Renal cortex interstitium (tissue), 11 donors: ENCODE results near the gene SLC23A1. TPM values are rescaled to one million over a fixed set of nuclear protein-coding genes. Genes with fewer than 3 reads are reported as not detected.
"Not testable (repeated sequence)": the region's sequence is repeated elsewhere in the genome, so short reads cannot be mapped to it uniquely, and the experiment has no call there.

Experiments
- DNase-seq, 11 donors: peaks; one replicate each; pipeline ENCODE4 v3.0.0-alpha.2; 2013; ENCODE audit warnings: low read depth in 9 of 11, low spot score in 4 of 11; ENCODE audit errors: extremely low read depth in 1 of 11
- polyA plus RNA-seq, 3 donors: library from polyadenylated mRNA; unstranded; fragments of 120-200 nt; gene quantifications; one replicate each; pipeline ENCODE4 v1.2.1, GENCODE V29; 2013; ENCODE audit not compliant: insufficient read length in 3 of 3

SLC23A1 gene
- polyA plus RNA-seq, 3 donors = 11.8 to 21.7 (median 14.2) TPM

- peak in 2 of 11 donors; percentile 52 to 55 for DNase-seq
Measured at GRCh38 chr5:139392678-139393496, 9.8 kb upstream of the SLC23A1 start.

GRCh38 chr5:139392324-139392677 is 9.2 kb upstream of the SLC23A1 start:
- no peak for DNase-seq

- DNase-seq = no peak
Measured at GRCh38 chr5:139391570-139392323, 8.7 kb upstream of the SLC23A1 start.

GRCh38 chr5:139390639-139391569 is 7.8 kb upstream of the SLC23A1 start:
- no peak for DNase-seq

GRCh38 chr5:139389701-139390638 is 6.9 kb upstream of the SLC23A1 start, which contains the start of gene MZB1:
Gene MZB1 (minus strand): TSS chr5:139389913. CDS start chr5:139389856, 57 bp downstream.
- DNase-seq = no peak

- DNase-seq = peak in 2 of 11 donors; percentile 24 to 50
Measured at GRCh38 chr5:139388198-139388821, 5.2 kb upstream of the SLC23A1 start.

GRCh38 chr5:139387611-139388197 is 4.6 kb upstream of the SLC23A1 start:
- no peak for DNase-seq

GRCh38 chr5:139386956-139387355 is 3.9 kb upstream of the SLC23A1 start:
- not testable (repeated sequence) for DNase-seq

- no peak for DNase-seq
Measured at GRCh38 chr5:139386050-139386438, 2.9 kb upstream of the SLC23A1 start.

- DNase-seq = no peak
Measured at GRCh38 chr5:139385061-139386049, 2.3 kb upstream of the SLC23A1 start.

- no peak for DNase-seq
Measured at GRCh38 chr5:139384591-139385051, 1.5 kb upstream of the SLC23A1 start.

- DNase-seq = no peak
Measured at GRCh38 chr5:139383993-139384590, 995 bp upstream of the SLC23A1 start.

GRCh38 chr5:139382807-139383206 is 290 bp downstream of the SLC23A1 start:
- no peak for DNase-seq

GRCh38 chr5:139381837-139382761 is 998 bp downstream of the SLC23A1 start:
- no peak for DNase-seq
